ENCODE measurements around the gene NKRF. TPM values are rescaled to one million over a fixed set of nuclear protein-coding genes. Genes with fewer than 3 reads are reported as not detected.
A peak's percentile ranks its signal among the peaks of the same experiment; 100 is the strongest.

NKRF gene
- 1 to 10 TPM; 4.2 to 5.9 (median 4.6) TPM for total RNA-seq
- polyA plus RNA-seq = 1 to 10 TPM; 2.8 to 6.9 TPM
- long read RNA-seq, donor 1, partial matches to known transcripts = 0 of 3 reads
- long read RNA-seq, donor 1, other reads (novel, unspliced or antisense) = 0 of 3 reads
- long read RNA-seq, donor 2, partial matches to known transcripts = 0 of 3 reads
- long read RNA-seq, donor 2, other reads (novel, unspliced or antisense) = 0 of 3 reads
- long read RNA-seq, donor 3, partial matches to known transcripts = 0 of 5 reads
- long read RNA-seq, donor 3, other reads (novel, unspliced or antisense) = 1 of 5 reads

DNA sequence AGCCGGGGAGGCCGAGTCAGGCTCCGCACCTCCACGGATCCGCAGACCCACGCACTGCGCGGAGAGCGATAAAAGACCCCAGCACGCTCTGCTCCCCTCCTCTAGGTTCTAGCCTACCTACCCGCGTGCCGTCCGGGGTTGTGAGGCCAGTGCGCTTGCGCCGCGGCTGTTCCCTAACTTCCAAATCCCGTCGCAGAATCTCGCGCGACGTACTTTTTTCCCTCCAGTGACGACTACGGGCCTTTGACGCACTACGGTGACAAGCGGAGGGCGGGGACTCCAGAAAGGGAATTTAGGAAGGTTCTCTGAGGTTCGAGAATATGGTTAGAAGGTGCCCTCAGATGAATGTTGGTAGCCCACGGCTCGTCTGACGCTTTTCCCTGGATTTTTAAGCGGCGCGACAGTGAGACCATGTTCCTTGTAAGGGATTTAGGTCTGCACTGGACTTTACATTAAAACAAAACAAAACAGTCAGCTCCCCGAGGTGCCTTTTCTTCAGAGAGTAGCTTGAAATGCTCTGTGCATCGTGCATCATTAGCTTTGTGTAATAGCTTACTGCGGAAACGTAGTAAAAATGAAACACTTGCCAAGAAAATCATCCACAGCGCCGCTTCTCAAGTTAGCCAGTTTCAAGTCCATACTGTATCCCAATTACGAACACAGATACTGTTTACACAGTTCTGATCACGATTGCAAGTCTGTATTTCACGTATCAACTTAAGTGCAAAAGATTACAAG lies at the start of gene NKRF:
Gene NKRF, minus strand, starts transcription at position 145 of the 738 bp plus-strand sequence.
- H3K27me3 ChIP-seq = peaks cover 0 to 9% (median 0%) of the 10 kb centered on the region in 7 donors
- TF ChIP-seq, protein P1, sequence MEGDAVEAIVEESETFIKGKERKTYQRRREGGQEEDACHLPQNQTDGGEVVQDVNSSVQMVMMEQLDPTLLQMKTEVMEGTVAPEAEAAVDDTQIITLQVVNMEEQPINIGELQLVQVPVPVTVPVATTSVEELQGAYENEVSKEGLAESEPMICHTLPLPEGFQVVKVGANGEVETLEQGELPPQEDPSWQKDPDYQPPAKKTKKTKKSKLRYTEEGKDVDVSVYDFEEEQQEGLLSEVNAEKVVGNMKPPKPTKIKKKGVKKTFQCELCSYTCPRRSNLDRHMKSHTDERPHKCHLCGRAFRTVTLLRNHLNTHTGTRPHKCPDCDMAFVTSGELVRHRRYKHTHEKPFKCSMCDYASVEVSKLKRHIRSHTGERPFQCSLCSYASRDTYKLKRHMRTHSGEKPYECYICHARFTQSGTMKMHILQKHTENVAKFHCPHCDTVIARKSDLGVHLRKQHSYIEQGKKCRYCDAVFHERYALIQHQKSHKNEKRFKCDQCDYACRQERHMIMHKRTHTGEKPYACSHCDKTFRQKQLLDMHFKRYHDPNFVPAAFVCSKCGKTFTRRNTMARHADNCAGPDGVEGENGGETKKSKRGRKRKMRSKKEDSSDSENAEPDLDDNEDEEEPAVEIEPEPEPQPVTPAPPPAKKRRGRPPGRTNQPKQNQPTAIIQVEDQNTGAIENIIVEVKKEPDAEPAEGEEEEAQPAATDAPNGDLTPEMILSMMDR (IDR thresholded peaks at IDR 0.05) = no peak
- no peaks in the 10 kb centered on the region for H3K9me3 ChIP-seq
- intact Hi-C loops (cut with DNase I) = loop anchor here in 1 of 10 donors (5.0 kb wide), 1 partner anchor 126 kb away; no protein-coding TSS in a partner anchor
- H3K36me3 ChIP-seq = no peaks in the 10 kb centered on the region
- H3K27ac ChIP-seq = peak within 1 kb of the TSS; percentile 70 to 94 (median 91)
- DNase-seq (peak; percentile 92 to 93), ATAC-seq (peak; percentile 94 to 99 (median 96))
- peak within 1 kb of the TSS; percentile 60 to 84 (median 68) for H3K4me3 ChIP-seq
- H3K4me1 ChIP-seq = peaks cover 0 to 8% (median 0%) of the 10 kb centered on the region in 9 donors
- WGBS, 2 donors = 1% methylated on average over 42 to 46 of the region's 46 CpGs

DNA sequence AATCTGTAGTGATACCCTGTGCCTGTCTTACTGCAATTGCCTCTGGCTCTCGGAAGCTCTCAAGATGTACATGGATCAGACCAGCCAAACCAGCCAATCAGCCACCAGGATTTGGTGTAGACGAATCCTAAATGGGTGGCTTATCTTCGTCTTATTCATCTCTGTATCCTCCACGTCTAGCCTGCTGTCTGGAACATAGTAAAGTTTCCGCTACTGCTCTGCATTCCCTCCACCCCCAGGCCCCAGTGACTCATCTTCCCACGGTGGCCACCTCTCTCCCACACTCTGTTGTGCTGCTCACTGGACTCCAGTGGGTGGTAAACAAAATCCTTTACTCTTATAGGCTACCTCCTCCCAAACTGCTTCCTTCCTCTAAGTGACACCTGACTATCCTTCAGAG lies 48.9 kb upstream of the NKRF start:
- Histone ChIP-seq H3K27me3 (no peaks in the 10 kb centered on the region), H3K4me1 (peaks cover 0 to 10% (median 0%) of the 10 kb centered on the region in 9 donors), H3K4me3 (no peak overlapping the region), H3K27ac (peak overlapping the region in 6 of 10 donors; percentile 20 to 72 (median 64)), H3K9me3 (no peaks in the 10 kb centered on the region), H3K36me3 (peaks cover 0 to 38% (median 0%) of the 10 kb centered on the region in 9 donors)
- 63 to 70% methylated on average over 6 of the region's 6 CpGs for WGBS, 2 donors
- peak in 7 of 8 donors; percentile 53 to 86 (median 72) for ATAC-seq
- intact Hi-C loops (cut with DNase I) = no loop called here
- TF ChIP-seq, protein P1 (IDR thresholded peaks at IDR 0.05) = no peak
- peak; percentile 22 to 35 for DNase-seq

DNA sequence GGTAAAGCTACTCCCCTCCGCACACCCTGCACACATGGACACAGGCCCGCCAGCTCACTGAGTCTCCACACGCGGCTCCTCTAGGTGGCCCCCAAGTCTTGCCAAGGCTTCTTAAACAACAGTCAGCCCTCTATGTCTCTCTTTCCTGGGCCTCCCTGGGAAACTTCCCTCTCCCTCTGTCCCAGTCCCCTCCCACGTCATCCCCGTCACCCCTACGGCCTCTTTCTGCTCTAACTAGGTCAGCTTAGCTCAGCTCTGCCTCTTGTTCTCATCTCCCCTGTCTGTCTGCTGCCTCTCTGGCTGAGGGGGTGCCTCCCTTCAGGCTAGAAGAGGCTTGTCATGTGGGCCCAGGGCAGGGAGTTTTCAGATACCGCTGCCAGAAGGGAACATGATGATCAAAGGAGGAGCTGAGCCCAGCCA lies 47.9 kb upstream of the NKRF start:
- no peaks in the 10 kb centered on the region for H3K9me3 ChIP-seq
- DNase-seq (peak; percentile 33 to 73), ATAC-seq (peak; percentile 83 to 96 (median 90))
- H3K27ac ChIP-seq = peak overlapping the region in 8 of 10 donors; percentile 11 to 72 (median 51)
- H3K27me3 ChIP-seq = no peaks in the 10 kb centered on the region
- 64 to 68% methylated on average over 8 of the region's 8 CpGs for WGBS, 2 donors
- H3K4me1 ChIP-seq = peaks cover 0 to 10% (median 0%) of the 10 kb centered on the region in 9 donors
- no peak overlapping the region for H3K4me3 ChIP-seq
- intact Hi-C loops (cut with DNase I) = loop anchor here in 1 of 10 donors (5.0 kb wide), 1 partner anchor 38 kb away; the partner anchor contains the start of gene SEPTIN6
- H3K36me3 ChIP-seq = peaks cover 0 to 45% (median 0%) of the 10 kb centered on the region in 9 donors
- TF ChIP-seq, protein P1 (IDR thresholded peaks at IDR 0.05) = peak in 5 of 9 donors; percentile 10 to 47 (median 33)

DNA sequence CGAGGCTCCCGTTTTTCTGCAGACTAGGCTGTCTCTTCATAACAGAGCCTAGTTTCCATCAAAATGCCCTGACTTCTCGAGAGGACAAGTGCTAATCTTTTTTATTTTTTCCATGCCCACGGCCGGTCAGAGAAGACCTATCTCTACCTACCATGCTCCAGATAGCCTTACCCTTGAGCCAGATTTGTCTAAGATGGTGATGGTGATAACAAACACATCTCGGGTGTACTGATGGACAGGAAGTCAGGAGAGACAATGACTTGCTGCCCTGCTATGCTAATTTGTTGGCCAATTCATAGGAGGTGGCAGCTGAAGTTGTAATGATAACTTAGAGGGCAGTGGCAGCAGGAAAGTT lies 42.2 kb upstream of the NKRF start:
- Histone ChIP-seq H3K27me3 (no peaks in the 10 kb centered on the region), H3K27ac (no peak overlapping the region), H3K4me3 (no peak overlapping the region), H3K36me3 (peaks cover 0 to 54% (median 0%) of the 10 kb centered on the region in 9 donors), H3K4me1 (no peaks in the 10 kb centered on the region), H3K9me3 (no peaks in the 10 kb centered on the region)
- intact Hi-C loops (cut with DNase I) = no loop called here
- ATAC-seq (no peak), DNase-seq (no peak)
- TF ChIP-seq, protein P1 (IDR thresholded peaks at IDR 0.05) = no peak
- 75 to 76% methylated on average over 6 of the region's 6 CpGs for WGBS, 2 donors

Measured in heart right ventricle (tissue), 16 donors.